D721Med (cell line): ENCODE results near the gene RTN1.

ENCODE experiments used
- DNase-seq: peaks from one replicate; pipeline ENCODE4 v3.0.0; 2011; ENCODE audit warnings: low spot score; ENCODE audit not compliant: insufficient read length
- FAIRE-seq: peaks from 2 replicates; lab custom pipeline; 2011; peaks lifted over from hg19 to GRCh38; lab: Jason Lieb, UNC
- TF ChIP-seq, protein P1 (sequence below): IDR thresholded peaks from 2 replicates; pipeline ENCODE4 v1.5.1; 2012; ENCODE audit warnings: mild to moderate bottlenecking, control low read depth; ENCODE audit not compliant: insufficient read depth; ENCODE audit errors: missing control alignments

Gene RTN1

DNA sequence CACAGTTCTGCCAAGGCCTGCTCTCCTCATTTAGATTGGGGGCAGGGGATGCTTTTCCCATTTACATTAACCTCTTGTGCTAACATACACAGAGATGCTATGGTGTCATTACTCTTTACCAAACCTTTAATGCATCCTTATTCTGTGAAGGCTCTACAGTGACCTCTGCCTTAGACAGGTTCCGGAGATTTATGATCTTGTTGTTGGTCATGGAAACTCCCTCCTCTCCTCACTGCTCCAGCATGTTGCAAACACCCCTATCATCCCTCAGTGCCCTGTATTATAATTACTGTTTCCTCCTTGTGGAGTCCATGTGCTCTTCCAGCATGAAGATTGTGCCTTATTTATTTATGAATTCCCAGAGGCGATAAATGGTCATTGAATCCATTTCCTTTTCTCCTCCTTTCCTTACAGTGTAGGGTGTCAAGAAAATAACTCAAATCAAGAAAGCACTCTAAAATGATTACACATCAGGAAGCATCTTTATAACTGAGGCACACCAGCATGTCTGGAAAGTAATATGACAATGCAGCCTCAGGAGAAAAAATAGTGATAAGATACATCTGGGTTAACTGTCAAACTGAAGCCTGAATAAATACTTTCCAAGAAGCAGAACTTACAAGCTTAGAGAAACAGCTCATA, 37.8 kb downstream of the RTN1 start:
- TF ChIP-seq, protein P1, sequence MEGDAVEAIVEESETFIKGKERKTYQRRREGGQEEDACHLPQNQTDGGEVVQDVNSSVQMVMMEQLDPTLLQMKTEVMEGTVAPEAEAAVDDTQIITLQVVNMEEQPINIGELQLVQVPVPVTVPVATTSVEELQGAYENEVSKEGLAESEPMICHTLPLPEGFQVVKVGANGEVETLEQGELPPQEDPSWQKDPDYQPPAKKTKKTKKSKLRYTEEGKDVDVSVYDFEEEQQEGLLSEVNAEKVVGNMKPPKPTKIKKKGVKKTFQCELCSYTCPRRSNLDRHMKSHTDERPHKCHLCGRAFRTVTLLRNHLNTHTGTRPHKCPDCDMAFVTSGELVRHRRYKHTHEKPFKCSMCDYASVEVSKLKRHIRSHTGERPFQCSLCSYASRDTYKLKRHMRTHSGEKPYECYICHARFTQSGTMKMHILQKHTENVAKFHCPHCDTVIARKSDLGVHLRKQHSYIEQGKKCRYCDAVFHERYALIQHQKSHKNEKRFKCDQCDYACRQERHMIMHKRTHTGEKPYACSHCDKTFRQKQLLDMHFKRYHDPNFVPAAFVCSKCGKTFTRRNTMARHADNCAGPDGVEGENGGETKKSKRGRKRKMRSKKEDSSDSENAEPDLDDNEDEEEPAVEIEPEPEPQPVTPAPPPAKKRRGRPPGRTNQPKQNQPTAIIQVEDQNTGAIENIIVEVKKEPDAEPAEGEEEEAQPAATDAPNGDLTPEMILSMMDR = no peak
- no peak for FAIRE-seq

DNA sequence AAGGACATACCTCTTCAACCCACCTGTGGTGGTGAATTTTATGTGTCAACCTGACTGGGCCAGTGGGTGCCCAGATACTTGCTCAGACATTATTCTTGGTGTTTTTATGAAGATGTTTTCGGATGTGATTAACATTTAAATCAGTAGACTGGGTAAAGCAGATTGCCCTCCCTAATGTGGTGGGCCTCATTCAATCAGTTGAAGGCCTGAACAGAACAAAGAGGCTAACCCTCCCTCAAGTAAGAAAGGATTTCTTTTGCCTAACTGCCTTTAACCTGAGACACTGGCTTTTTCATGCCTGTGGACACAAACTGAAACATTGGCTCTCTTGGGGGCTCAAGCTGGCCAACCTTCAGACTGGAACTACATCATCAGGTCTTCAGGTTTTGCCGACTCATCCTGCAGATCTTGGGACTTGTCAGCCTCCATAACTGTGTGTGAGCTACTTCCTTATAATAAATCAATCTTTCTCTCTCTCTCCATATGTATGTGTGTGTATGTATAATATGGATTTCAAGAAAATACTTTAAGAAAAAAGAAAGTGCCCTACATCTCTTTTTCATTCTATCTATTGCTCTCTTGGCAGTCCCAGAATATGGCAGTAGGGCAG, 39.4 kb downstream of the RTN1 start:
- DNase-seq = no peak
- TF ChIP-seq, protein P1 = no peak
- FAIRE-seq = no peak

More for the DNA sequence above, 37.8 kb downstream of the RTN1 start:
- DNase-seq = no peak

GRCh38 chr14:59830338-59830734, 40.2 kb downstream of the RTN1 start:
- no peak for FAIRE-seq
- no peak for DNase-seq
- TF ChIP-seq, protein P1 = no peak

- DNase-seq (no peak), FAIRE-seq (no peak)
- TF ChIP-seq, protein P1 = no peak
Measured at GRCh38 chr14:59829469-59830337, 40.9 kb downstream of the RTN1 start.

DNA sequence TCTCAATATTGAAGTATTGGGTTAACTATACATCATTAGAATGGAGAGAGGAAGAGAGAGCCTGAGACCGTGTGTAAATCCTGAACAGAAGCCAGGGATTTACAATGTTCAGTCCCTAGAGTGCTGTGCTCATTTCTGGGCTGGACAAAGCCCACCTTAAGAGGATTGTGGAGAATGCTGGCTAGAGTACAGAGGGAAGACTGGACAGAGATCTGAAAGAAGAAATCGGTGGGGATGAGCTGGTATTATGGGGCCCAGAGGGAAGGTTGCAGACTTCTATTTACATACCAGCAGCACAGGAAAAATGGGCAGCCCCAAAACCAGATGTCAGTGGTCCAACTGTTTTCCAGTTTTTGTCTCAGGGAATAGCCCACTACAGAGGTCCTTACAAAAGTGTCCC, 42.3 kb downstream of the RTN1 start:
- TF ChIP-seq, protein P1 = no peak
- DNase-seq (peak; percentile 15), FAIRE-seq (peak; percentile 90)

DNA sequence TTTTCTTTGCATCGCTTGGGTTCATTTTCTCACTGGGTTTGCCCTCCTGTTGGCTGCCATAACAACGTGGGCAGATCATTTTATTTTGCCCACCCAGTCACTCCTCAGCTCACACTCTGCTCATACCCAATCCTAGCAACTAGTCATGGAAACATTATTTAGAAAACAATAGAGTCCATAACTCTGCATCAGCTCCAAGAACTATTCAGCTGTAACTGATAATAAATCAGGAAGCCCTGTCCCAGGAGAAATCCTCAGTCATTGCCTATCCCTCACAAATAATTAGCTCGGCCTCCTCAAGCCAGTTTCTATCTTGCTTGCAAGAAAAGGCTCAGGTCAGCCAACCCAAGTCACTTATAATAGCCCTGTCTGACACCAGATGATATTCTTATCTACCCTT, 43.2 kb downstream of the RTN1 start:
- TF ChIP-seq, protein P1 = no peak
- DNase-seq (no peak), FAIRE-seq (no peak)
